ENCODE data around the gene STX8.
"Not testable (repeated sequence)": the region's sequence is repeated elsewhere in the genome, so short reads cannot be mapped to it uniquely, and the experiment has no call there.

Gene STX8

DNA sequence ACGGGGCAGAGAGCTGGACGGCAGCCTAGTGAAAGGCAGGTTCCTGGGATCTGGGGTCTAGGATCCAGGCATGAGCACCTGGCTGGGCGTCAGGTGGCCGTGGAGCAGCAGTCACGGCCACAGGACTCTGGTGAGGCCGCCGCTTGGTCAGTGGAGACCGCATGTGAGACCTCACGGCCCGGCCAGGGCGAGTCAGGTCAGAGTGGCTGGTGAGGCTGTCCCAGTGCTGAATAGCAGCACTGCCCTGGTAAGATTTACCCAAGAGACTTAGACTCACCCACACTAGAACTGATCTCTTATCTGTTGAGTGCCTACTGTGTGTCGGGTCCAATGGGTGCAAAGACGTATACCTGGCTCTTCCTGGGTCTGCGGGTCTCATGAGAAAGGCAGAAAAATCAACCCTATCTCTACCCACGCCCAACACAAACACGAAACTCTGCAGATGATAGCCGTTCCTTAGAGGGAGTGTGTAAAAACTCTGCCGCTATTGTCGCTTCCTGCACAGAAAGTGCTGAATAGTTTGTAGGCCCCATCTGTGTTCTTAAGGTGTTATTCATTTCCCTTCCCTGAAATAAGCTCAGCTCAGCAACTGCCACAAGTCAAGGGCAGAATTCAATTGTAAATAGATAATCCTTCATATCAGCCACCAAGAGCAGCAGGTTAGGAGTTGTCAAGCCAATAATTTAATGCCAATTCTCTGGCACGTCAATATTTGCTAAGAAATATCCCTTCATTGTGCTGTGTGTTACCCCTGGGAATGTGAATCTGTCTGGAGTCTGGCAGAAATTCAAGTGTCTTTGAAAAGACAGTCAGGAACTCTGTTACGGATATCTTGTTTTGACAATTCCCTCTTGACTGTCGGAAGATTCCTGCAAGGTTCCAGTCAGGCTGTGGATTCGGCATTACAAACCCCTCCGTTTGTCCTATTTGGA, 314.3 kb downstream of the STX8 start:
- DNase-seq (ENCODE audit: low read depth, low spot score): no peak

DNA sequence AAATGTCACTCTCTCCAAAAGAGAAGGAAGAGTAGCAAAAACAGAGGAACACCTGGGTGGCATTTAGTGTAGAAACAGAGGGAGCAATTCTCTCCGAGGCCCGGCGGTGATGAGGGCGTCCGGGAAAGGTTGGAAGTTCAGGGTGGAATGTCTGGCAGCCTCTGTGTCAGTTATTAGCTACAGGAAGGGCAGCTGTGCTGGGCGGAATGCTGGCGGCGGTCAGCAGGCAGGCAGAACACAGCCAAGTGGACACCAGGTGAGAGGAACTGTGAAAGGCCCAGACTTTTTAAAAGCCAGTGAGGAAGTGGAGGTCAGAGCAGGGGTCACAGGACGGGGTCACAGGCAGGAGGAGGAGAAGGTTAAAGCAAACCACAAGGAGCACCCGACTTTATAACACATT, 316.2 kb downstream of the STX8 start:
- DNase-seq (ENCODE audit: low read depth, low spot score): no peak

DNA sequence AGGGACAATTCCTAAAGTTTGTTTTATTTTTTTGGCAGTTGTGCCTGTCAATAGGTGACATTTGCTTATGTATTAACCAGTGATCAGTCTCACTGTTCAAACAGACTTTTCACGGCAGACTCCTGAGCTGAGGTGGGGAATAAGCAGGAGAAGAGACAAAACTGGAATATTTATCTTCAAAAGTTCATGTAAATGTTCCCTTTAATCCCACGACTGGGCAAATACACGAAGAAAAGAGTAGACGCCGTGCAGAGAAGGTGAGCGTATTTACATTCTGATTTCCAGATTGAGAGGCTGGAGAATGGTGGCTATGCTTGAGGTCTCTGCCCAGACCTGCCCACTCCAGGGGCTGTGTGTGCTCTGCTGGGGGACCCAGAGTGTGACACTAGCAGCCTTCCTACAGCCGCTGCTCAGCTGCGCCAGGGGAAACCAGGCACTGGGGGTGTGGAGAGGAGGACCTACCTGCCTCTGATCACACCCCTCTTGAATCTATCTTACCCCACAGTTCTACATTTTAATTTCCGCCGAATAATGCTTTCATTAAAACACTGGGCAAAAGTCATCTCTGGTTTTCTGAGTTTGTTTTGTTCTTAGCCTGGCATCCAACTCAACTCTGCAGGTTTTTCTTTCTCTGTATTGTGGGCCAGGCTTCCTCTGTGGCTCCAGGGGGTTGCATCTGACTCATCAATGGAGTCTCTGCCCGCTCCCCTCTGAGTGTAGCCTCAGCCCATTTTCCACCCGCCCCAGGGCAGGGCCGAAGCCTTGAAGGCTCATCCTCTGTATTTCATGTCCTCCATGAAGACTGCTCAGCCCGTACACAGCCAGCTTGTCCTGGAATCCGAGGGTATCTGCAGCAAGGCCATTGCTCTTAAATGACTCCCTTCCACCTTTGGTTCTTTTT, 317.3 kb downstream of the STX8 start:
- no peak for DNase-seq (ENCODE audit: low read depth, low spot score)

DNA sequence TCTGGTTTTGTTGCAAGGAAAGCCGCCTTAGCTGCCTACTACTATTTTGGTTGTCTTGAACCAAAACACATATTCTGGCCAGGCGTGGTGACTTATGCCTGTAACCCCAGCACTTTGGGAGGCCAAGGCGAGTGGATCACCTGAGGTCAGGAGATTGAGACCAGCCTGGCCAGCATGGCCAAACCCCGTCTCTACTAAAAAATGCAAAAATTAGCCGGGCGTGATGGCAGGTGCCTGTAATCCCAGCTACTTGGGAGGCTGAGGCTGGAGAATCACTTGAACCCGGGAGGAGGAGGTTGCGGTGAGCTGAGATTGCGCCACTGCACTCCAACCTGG, 318.0 kb downstream of the STX8 start:
- DNase-seq (ENCODE audit: low read depth, low spot score): not testable (repeated sequence)

GRCh38 chr17:9256751-9257629, 318.6 kb downstream of the STX8 start:
- no peak for DNase-seq (ENCODE audit: low read depth, low spot score)

- no peak for DNase-seq (ENCODE audit: low read depth, low spot score)
These were observed 319.3 kb downstream of the STX8 start for GRCh38 chr17:9256361-9256750.

DNA sequence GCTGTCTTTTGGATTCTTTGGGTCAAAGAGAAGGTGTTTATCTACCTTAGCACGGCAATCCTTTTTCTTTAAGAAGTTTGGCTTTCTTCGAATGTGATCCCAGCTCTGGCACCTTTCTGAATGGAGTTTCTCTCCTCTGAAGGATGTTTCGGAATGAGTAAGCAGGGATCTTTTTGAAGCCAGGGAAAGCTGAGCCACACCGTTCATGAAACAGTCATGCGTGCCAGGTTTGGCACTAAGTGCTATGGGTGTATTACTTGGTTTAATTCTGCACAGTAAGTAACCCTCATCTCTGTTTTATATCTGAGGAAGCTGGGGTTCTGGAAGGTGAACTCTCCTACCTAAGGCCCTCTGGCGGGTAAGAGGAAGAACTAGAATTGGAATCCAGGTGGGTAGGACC, 319.8 kb downstream of the STX8 start:
- no peak for DNase-seq (ENCODE audit: low read depth, low spot score)

DNA sequence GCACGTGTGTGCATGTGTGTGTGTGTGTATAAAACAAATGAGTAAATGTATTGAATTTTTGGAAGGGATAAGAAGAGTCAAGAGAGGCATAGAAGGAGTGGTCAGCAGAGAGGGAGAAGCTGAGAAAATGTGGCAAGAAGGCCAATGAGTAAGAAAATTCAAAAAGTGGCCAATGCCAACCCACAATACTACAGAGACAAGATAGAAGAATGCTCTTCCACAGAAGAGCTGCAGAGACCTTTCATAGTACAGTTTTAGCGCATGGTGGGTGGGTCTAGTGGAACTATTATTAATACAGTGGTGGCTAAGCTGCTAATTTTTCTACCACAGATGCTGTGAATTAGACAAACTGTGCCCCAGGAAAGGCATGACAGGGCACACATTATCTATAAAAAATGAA, 320.8 kb downstream of the STX8 start:
- DNase-seq (ENCODE audit: low read depth, low spot score): no peak

- DNase-seq (ENCODE audit: low read depth, low spot score): no peak
These were observed 322.3 kb downstream of the STX8 start for GRCh38 chr17:9253308-9253707.

DNA sequence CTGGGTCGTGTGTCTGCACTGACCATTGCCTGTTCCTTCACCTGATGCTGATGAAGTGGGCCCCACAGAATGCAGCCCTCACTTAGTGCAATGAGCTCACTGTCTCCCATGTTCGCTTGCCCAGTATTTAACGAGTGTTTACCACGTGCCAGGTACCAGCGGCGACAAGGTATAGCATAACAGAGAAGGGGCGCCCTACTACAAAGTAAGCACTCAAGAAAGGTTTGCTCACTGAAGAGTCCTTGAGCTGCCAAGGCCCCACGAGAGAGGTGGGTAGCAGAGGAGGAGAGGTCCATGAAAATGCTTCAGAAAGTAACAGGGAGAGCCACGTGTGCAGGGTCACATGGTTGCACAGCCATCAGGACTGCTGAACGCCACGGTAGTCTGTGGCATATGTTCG, 324.3 kb downstream of the STX8 start:
- no peak for DNase-seq (ENCODE audit: low read depth, low spot score)

GRCh38 chr17:9249245-9249953, 326.2 kb downstream of the STX8 start:
- no peak for DNase-seq (ENCODE audit: low read depth, low spot score)

- DNase-seq (ENCODE audit: low read depth, low spot score): no peak
These were observed 328.1 kb downstream of the STX8 start for GRCh38 chr17:9247401-9247938.

- DNase-seq (ENCODE audit: low read depth, low spot score): no peak
These were observed 331.3 kb downstream of the STX8 start for GRCh38 chr17:9244066-9245052.

DNA sequence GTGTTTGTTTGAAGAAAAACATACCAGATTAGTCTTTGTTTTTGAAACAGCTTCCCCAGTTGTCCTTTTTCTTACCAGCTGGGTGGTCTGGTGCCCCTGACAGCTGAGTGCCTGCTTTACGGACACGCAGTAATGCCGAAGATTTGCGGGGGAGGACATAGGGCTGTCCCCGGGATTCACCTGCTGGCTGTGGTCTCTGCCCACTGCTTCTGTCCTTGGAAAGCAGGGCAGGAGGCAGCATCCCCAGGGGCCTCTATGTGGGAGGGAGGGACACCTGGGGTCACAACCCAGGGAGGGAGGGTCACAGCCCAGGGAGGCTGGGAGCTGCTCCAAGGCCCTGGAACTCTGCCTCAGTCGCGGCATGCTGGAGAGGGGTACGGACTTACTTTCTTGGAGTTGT, 332.6 kb downstream of the STX8 start:
- no peak for DNase-seq (ENCODE audit: low read depth, low spot score)

GRCh38 chr17:9242497-9242881, 333.1 kb downstream of the STX8 start:
- DNase-seq (ENCODE audit: low read depth, low spot score): no peak

- DNase-seq (ENCODE audit: low read depth, low spot score): no peak
These were observed 333.7 kb downstream of the STX8 start for GRCh38 chr17:9241774-9242496.

DNA sequence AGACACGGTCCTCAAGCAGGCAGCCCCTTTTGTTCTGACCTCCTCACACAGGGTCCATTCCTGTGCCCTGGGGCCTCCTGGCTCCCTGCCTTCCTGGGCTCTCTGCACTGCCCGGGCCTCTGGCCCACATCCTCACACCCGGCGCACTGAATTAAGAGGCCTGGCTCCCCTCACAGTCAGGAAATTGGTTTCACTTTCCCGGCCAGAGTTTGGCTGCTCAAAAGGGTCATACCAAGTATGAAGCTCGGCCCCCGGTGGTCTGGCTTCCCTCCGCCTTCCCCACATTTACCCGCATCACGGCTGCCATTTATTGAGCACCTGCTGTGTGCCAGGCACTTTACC, 334.3 kb downstream of the STX8 start:
- DNase-seq (ENCODE audit: low read depth, low spot score): no peak

DNA sequence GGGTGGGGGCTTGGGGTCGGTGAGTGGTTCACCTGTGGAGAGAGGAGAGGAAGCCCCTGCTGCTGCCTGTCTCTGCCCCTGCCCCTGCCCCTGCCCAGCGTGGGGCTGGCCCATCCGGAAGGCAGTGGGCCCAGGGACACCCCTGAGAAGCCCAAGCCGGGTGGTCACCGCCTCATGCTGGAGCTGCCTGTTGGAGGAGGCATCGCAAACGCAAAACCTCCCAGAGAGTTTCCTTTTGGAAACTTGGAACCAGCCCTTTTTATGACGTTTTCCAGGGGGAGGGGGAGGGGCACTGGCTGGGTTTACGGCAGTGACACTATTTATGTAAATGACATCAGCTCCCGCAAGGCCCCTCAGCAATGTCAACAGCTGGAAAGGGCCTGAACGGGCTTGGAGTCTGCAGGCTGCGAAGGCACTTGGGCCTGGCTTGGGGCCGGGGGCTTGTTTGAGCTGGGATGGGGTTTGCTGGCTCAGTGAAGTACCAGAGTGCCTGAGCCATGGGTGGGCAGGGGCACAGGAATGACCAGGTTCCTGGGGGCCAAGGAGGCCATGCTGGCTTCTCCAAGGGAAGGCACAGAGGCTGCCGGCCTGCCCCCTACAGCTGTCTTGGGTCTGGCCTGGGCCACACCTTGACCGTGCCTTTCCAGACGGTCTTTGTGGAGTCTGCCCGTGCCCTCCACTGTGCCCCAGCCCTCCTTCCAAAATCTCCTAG, 334.8 kb downstream of the STX8 start:
- no peak for DNase-seq (ENCODE audit: low read depth, low spot score)

Measured in activated naive CD8-positive, alpha-beta T cell treated with anti-CD3 and anti-CD28 coated beads, Interleukin-2, amount 50 U/mL, for 16 hours (primary cell).